ENCODE results near the gene DLX3.

GRCh38 chr17:49949634-49950033 is 45.4 kb downstream of the DLX3 start:
- no peak for TF ChIP-seq CTCF (IDR thresholded peaks at IDR 0.05; ENCODE audit: low read depth, low read length, missing input control)
- TF ChIP-seq RAD21 (IDR thresholded peaks at IDR 0.05): no peak
- no peak for TF ChIP-seq JUND (IDR thresholded peaks at IDR 0.05)
- TF ChIP-seq SP1 (IDR thresholded peaks at IDR 0.05): no peak
- no peak for TF ChIP-seq ATF3 (IDR thresholded peaks at IDR 0.05)
- no peak for TF ChIP-seq FOXA1 (IDR thresholded peaks at IDR 0.05)
- TF ChIP-seq YY1 (IDR thresholded peaks at IDR 0.05): no peak
